ENCODE results near the gene NEIL1. TPM values are rescaled to one million over a fixed set of nuclear protein-coding genes. Genes with fewer than 3 reads are reported as not detected.

NEIL1 gene
- polyA plus RNA-seq, 1 of the 3 experiments (the other 2 are of a cell fraction) = 12.0 TPM

DNA sequence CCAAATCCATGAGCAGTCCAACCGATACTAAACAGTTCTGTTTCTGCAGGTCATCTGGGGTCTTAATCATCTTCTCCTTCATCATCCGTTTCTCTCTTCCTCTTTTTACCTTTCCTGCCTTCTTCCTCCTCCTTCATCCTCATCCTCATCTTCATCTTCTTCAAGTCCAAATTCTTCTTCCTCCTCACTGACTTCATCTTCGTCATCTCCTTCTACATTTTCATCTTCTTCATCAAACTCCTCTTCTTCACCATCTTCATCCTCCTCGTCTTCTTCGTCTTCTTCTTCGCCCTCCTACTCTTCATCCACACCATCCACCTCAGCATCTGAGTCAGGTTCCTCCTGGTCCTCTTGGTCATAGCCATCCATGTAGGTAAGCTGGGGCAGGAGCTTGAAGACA, 25.1 kb upstream of the NEIL1 start:
- no peak for TF ChIP-seq GABPA (IDR thresholded peaks at IDR 0.05; ENCODE audit: low read depth)
- TF ChIP-seq, protein P1, sequence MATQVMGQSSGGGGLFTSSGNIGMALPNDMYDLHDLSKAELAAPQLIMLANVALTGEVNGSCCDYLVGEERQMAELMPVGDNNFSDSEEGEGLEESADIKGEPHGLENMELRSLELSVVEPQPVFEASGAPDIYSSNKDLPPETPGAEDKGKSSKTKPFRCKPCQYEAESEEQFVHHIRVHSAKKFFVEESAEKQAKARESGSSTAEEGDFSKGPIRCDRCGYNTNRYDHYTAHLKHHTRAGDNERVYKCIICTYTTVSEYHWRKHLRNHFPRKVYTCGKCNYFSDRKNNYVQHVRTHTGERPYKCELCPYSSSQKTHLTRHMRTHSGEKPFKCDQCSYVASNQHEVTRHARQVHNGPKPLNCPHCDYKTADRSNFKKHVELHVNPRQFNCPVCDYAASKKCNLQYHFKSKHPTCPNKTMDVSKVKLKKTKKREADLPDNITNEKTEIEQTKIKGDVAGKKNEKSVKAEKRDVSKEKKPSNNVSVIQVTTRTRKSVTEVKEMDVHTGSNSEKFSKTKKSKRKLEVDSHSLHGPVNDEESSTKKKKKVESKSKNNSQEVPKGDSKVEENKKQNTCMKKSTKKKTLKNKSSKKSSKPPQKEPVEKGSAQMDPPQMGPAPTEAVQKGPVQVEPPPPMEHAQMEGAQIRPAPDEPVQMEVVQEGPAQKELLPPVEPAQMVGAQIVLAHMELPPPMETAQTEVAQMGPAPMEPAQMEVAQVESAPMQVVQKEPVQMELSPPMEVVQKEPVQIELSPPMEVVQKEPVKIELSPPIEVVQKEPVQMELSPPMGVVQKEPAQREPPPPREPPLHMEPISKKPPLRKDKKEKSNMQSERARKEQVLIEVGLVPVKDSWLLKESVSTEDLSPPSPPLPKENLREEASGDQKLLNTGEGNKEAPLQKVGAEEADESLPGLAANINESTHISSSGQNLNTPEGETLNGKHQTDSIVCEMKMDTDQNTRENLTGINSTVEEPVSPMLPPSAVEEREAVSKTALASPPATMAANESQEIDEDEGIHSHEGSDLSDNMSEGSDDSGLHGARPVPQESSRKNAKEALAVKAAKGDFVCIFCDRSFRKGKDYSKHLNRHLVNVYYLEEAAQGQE (IDR thresholded peaks at IDR 0.05; ENCODE audit: low read depth, low read length) = no peak
- TF ChIP-seq RAD21 (IDR thresholded peaks at IDR 0.05; ENCODE audit: low read length) = no peak
- POLR2A ChIA-PET = no interaction called here
- no peak for DNase-seq
- Histone ChIP-seq H3K4me1 (ENCODE audit: control insufficient read depth in 1 of 2, insufficient read depth in 2 of 2, low read depth in 1 of 2, low read length in 1 of 2) (no peaks in the 10 kb centered on the region), H3K79me2 (ENCODE audit: insufficient read depth) (no peaks in the 10 kb centered on the region), H3K27me3 (ENCODE audit: insufficient read depth) (no peaks in the 10 kb centered on the region; the same call in 1 of the 2 replicates), H4K20me1 (ENCODE audit: insufficient read depth) (no peaks in the 10 kb centered on the region), H3K4me3 (ENCODE audit: low read depth in 2 of 2, low read length in 1 of 2) (no peak overlapping the region), H3K36me3 (replicated peaks in 1 of 2; ENCODE audit: control insufficient read depth in 1 of 2, insufficient read depth in 2 of 2, low read length in 1 of 2) (no peaks in the 10 kb centered on the region), H2AFZ (ENCODE audit: low read depth) (no peak overlapping the region), H3F3A (replicated peaks; ENCODE audit: insufficient read depth) (no peaks in the 10 kb centered on the region), H3K4me2 (no peak overlapping the region), H3K9ac (no peak overlapping the region), H3K9me3 (no peaks in the 10 kb centered on the region), H3K27ac (ENCODE audit: low read depth in 2 of 2, low read length in 1 of 2) (no peak overlapping the region), H3K9me2 (no peaks in the 10 kb centered on the region)
- WGBS (ENCODE audit: low lambda C conversion rate) = 49% methylated on average over 6 of the region's 6 CpGs
- CTCF ChIA-PET = interaction anchor here (1.4 kb wide), 1 partner anchor 14 kb away, joined by 7 read pairs; no protein-coding TSS in a partner anchor

DNA sequence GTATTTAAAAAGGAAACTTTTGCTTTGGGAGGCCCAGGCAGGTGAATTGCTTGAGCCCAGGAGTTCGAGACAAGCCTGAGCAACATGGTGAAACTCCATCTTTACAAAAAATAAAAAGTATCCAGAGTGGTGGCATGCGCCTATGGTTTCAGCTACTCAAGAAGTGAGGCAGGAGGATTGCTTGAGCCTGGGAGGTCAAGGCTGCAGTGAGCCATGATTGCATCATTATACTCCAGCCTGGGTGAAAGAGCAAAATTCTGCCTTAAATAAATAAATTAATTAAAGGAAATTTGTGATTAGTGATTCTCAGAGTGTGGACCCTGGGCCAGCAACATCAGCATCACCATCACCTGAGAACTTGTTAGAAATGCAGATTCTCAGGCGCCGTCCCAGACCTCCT, 20.9 kb upstream of the NEIL1 start:
- Histone ChIP-seq H3K9me3 (no peaks in the 10 kb centered on the region), H3K4me3 (ENCODE audit: low read depth in 2 of 2, low read length in 1 of 2) (no peak overlapping the region), H3K27ac (ENCODE audit: low read depth in 2 of 2, low read length in 1 of 2) (no peak overlapping the region), H3K27me3 (ENCODE audit: insufficient read depth) (no peaks in the 10 kb centered on the region; the same call in 1 of the 2 replicates), H3K9ac (no peak overlapping the region), H3K36me3 (replicated peaks in 1 of 2; ENCODE audit: control insufficient read depth in 1 of 2, insufficient read depth in 2 of 2, low read length in 1 of 2) (no peaks in the 10 kb centered on the region), H3K79me2 (ENCODE audit: insufficient read depth) (no peaks in the 10 kb centered on the region), H3K9me2 (no peaks in the 10 kb centered on the region), H3K4me1 (ENCODE audit: control insufficient read depth in 1 of 2, insufficient read depth in 2 of 2, low read depth in 1 of 2, low read length in 1 of 2) (no peaks in the 10 kb centered on the region), H4K20me1 (ENCODE audit: insufficient read depth) (no peaks in the 10 kb centered on the region), H3F3A (replicated peaks; ENCODE audit: insufficient read depth) (no peaks in the 10 kb centered on the region), H3K4me2 (no peak overlapping the region), H2AFZ (ENCODE audit: low read depth) (no peak overlapping the region)
- TF ChIP-seq RCOR1 (IDR thresholded peaks at IDR 0.05; ENCODE audit: low read length) (no peak), NRF1 (IDR thresholded peaks at IDR 0.05; ENCODE audit: low read depth, low read length) (no peak)
- no peak for DNase-seq
- ChIA-PET POLR2A (no interaction called here), CTCF (no interaction called here)
- WGBS (ENCODE audit: low lambda C conversion rate) = 86% methylated on average over 4 of the region's 4 CpGs

DNA sequence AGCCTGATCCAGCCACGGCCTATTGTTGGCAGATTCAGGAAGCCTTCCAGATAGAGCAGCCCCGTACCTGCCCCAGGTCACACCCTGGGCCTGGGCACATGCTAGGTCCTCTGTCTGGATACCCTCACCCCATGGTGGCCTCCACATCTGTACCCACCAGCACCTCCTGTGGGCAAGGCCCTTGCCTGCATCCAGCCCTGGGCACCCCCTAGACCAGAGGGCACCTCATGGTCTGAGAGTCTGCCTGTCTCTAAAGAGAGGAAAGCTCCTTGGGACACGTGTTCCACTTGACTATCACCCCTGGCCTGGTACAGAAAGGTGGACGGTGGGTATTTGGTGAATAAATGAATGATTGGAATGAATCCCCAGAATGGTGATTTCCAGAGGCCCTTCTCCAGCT, 19.8 kb upstream of the NEIL1 start:
- no peak overlapping the region for H3K4me2 ChIP-seq
- CTCF ChIA-PET = no interaction called here
- no peak for DNase-seq
- no peaks in the 10 kb centered on the region for H3K36me3 ChIP-seq (replicated peaks in 1 of 2; ENCODE audit: control insufficient read depth in 1 of 2, insufficient read depth in 2 of 2, low read length in 1 of 2)
- no peak overlapping the region for H3K27ac ChIP-seq (ENCODE audit: low read depth in 2 of 2, low read length in 1 of 2)
- no peaks in the 10 kb centered on the region for H3K9me2 ChIP-seq
- H3F3A ChIP-seq (replicated peaks; ENCODE audit: insufficient read depth) = no peaks in the 10 kb centered on the region
- WGBS (ENCODE audit: low lambda C conversion rate) = 50% methylated on average over 4 of the region's 4 CpGs
- no peaks in the 10 kb centered on the region for H3K4me1 ChIP-seq (ENCODE audit: control insufficient read depth in 1 of 2, insufficient read depth in 2 of 2, low read depth in 1 of 2, low read length in 1 of 2)
- H3K27me3 ChIP-seq (ENCODE audit: insufficient read depth) = no peaks in the 10 kb centered on the region; the same call in 1 of the 2 replicates
- H3K4me3 ChIP-seq (ENCODE audit: low read depth in 2 of 2, low read length in 1 of 2) = no peak overlapping the region
- no peaks in the 10 kb centered on the region for H3K9me3 ChIP-seq
- H3K9ac ChIP-seq = no peak overlapping the region
- H2AFZ ChIP-seq (ENCODE audit: low read depth) = no peak overlapping the region
- POLR2A ChIA-PET = no interaction called here
- H4K20me1 ChIP-seq (ENCODE audit: insufficient read depth) = no peaks in the 10 kb centered on the region
- H3K79me2 ChIP-seq (ENCODE audit: insufficient read depth) = no peaks in the 10 kb centered on the region
- TF ChIP-seq NRF1 (IDR thresholded peaks at IDR 0.05; ENCODE audit: low read depth, low read length) (no peak), MXI1 (IDR thresholded peaks at IDR 0.05; ENCODE audit: low read depth, low read length) (no peak), EP300 (IDR thresholded peaks at IDR 0.05; ENCODE audit: borderline replicate concordance in 1 of 2, low read depth in 1 of 2, low read length in 1 of 2) (no peak), FOSL2 (IDR thresholded peaks at IDR 0.05; ENCODE audit: borderline replicate concordance, low read depth) (no peak), SIN3A (IDR thresholded peaks at IDR 0.05; ENCODE audit: borderline replicate concordance, low read depth, low read length) (no peak), ELF1 (IDR thresholded peaks at IDR 0.05) (no peak), MEF2A (IDR thresholded peaks at IDR 0.05; ENCODE audit: borderline replicate concordance, low read depth) (no peak), SMC3 (IDR thresholded peaks at IDR 0.05; ENCODE audit: low read depth, low read length) (no peak), YY1 (IDR thresholded peaks at IDR 0.05; ENCODE audit: low read depth) (no peak), POLR2AphosphoS5 (IDR thresholded peaks at IDR 0.05; ENCODE audit: low read depth, low read length) (no peak), RAD21 (IDR thresholded peaks at IDR 0.05; ENCODE audit: low read length) (no peak), JUND (IDR thresholded peaks at IDR 0.05) (no peak), CHD2 (IDR thresholded peaks at IDR 0.05; ENCODE audit: low read length, partially characterized antibody) (no peak)
- TF ChIP-seq, protein P2, sequence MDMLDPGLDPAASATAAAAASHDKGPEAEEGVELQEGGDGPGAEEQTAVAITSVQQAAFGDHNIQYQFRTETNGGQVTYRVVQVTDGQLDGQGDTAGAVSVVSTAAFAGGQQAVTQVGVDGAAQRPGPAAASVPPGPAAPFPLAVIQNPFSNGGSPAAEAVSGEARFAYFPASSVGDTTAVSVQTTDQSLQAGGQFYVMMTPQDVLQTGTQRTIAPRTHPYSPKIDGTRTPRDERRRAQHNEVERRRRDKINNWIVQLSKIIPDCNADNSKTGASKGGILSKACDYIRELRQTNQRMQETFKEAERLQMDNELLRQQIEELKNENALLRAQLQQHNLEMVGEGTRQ (IDR thresholded peaks at IDR 0.05; ENCODE audit: borderline replicate concordance, low read depth, low read length) = no peak
- TF ChIP-seq, protein P3, sequence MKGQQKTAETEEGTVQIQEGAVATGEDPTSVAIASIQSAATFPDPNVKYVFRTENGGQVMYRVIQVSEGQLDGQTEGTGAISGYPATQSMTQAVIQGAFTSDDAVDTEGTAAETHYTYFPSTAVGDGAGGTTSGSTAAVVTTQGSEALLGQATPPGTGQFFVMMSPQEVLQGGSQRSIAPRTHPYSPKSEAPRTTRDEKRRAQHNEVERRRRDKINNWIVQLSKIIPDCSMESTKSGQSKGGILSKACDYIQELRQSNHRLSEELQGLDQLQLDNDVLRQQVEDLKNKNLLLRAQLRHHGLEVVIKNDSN (IDR thresholded peaks at IDR 0.05; ENCODE audit: borderline replicate concordance, low read depth) = no peak
- TF ChIP-seq, protein P4, sequence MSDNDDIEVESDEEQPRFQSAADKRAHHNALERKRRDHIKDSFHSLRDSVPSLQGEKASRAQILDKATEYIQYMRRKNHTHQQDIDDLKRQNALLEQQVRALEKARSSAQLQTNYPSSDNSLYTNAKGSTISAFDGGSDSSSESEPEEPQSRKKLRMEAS (IDR thresholded peaks at IDR 0.05; ENCODE audit: low read depth) = no peak
